ENCODE results near the gene MACROH2A2. TPM values are rescaled to one million over a fixed set of nuclear protein-coding genes. Genes with fewer than 3 reads are reported as not detected.

Gene MACROH2A2
- total and polyA plus RNA-seq, 2 of the 8 experiments (the other 6 are each of a cell fraction or from before 2014, with no cell fraction given): 7.9 to 9.3 TPM

- TF ChIP-seq KDM1A (IDR thresholded peaks at IDR 0.05; ENCODE audit: borderline replicate concordance, low read length) (no peak), RNF2 (IDR thresholded peaks at IDR 0.05; ENCODE audit: borderline replicate concordance, low read depth, low read length, missing control alignments, poor library complexity, severe bottlenecking) (no peak), CBX5 (IDR thresholded peaks at IDR 0.05; ENCODE audit: low read depth, low read length) (no peak), KDM5A (IDR thresholded peaks at IDR 0.05; ENCODE audit: low read length) (no peak), POLR2AphosphoS5 (IDR thresholded peaks at IDR 0.05; ENCODE audit: low read depth, low read length) (no peak), EGR1 (IDR thresholded peaks at IDR 0.05; ENCODE audit: borderline replicate concordance, low read depth, low read length) (no peak), MAX (IDR thresholded peaks at IDR 0.05) (no peak)
These were observed 10.9 kb downstream of the MACROH2A2 start (continued) for GRCh38 chr10:70063418-70064098.
